Activated CD8-positive, alpha-beta memory T cell treated with anti-CD3 and anti-CD28 coated beads for 4 hours (primary cell): ENCODE measurements around the gene APBB1.

Experiments used
- DNase-seq, 2 donors: peaks; one replicate each; pipeline ENCODE4 v3.0.0-alpha.2; 2020; ENCODE audit warnings: low read depth in 2 of 2

The APBB1 gene

GRCh38 chr11:6419009-6419631 is at the start of gene APBB1:
Gene APBB1, minus strand, starts transcription at chr11:6419094. Its CDS starts 7,747 bp downstream, at chr11:6411347.
- peak in 1 of 2 donors; percentile 36 for DNase-seq

- no peak for DNase-seq
These were observed 40.2 kb upstream of the APBB1 start for GRCh38 chr11:6459099-6459450.

GRCh38 chr11:6458352-6459098 is 39.6 kb upstream of the APBB1 start:
- DNase-seq: no peak

GRCh38 chr11:6457581-6458320 is 38.9 kb upstream of the APBB1 start:
- no peak for DNase-seq

GRCh38 chr11:6456361-6457073 is 37.6 kb upstream of the APBB1 start:
- no peak for DNase-seq

GRCh38 chr11:6455070-6455469 is 36.2 kb upstream of the APBB1 start:
- DNase-seq: no peak

- no peak for DNase-seq
These were observed 34.3 kb upstream of the APBB1 start for GRCh38 chr11:6453152-6453551.

- no peak for DNase-seq
These were observed 33.3 kb upstream of the APBB1 start for GRCh38 chr11:6452219-6452618.

GRCh38 chr11:6448574-6448973 is 29.7 kb upstream of the APBB1 start:
- DNase-seq: no peak

GRCh38 chr11:6443269-6444003 is 24.5 kb upstream of the APBB1 start:
- DNase-seq: peak in 1 of 2 donors; percentile 20

GRCh38 chr11:6442441-6442840 is 23.5 kb upstream of the APBB1 start:
- no peak for DNase-seq

- no peak for DNase-seq
These were observed 22.0 kb upstream of the APBB1 start, which contains the start of gene HPX for GRCh38 chr11:6440906-6441358. Gene HPX, minus strand, starts transcription at chr11:6440987. Its CDS starts 24 bp downstream, at chr11:6440963.

- no peak for DNase-seq
These were observed 20.2 kb upstream of the APBB1 start for GRCh38 chr11:6438979-6439571.

- DNase-seq: no peak
These were observed 19.1 kb upstream of the APBB1 start for GRCh38 chr11:6437993-6438392.

- no peak for DNase-seq
These were observed 18.5 kb upstream of the APBB1 start for GRCh38 chr11:6437423-6437822.

GRCh38 chr11:6433998-6434660 is 15.2 kb upstream of the APBB1 start:
- no peak for DNase-seq

- DNase-seq: no peak
These were observed 13.0 kb upstream of the APBB1 start for GRCh38 chr11:6431861-6432260.

GRCh38 chr11:6427516-6427915 is 8.6 kb upstream of the APBB1 start:
- no peak for DNase-seq

GRCh38 chr11:6420677-6421076 is 1.8 kb upstream of the APBB1 start:
- no peak for DNase-seq

- DNase-seq: no peak
These were observed 311 bp downstream of the APBB1 start for GRCh38 chr11:6418557-6419008.
